ENCODE results near the gene TVP23C.

The TVP23C gene

GRCh38 chr17:15494821-15495220 is 68.5 kb downstream of the TVP23C start:
- no peak for DNase-seq

GRCh38 chr17:15493693-15494035 is 69.6 kb downstream of the TVP23C start:
- DNase-seq = no peak

- DNase-seq = no peak
Measured at GRCh38 chr17:15492791-15493692, 70.2 kb downstream of the TVP23C start.

GRCh38 chr17:15492186-15492585 is 71.1 kb downstream of the TVP23C start:
- no peak for DNase-seq

GRCh38 chr17:15490634-15491261 is 72.5 kb downstream of the TVP23C start:
- peak; percentile 62 for DNase-seq

- no peak for DNase-seq
Measured at GRCh38 chr17:15488557-15488956, 74.7 kb downstream of the TVP23C start.

GRCh38 chr17:15485045-15485444 is 78.2 kb downstream of the TVP23C start:
- no peak for DNase-seq

GRCh38 chr17:15483431-15483830 is 79.9 kb downstream of the TVP23C start:
- DNase-seq = no peak

GRCh38 chr17:15482476-15482875 is 80.8 kb downstream of the TVP23C start:
- DNase-seq = no peak

GRCh38 chr17:15481481-15481880 is 81.8 kb downstream of the TVP23C start:
- DNase-seq = no peak

GRCh38 chr17:15480204-15480603 is 83.1 kb downstream of the TVP23C start:
- no peak for DNase-seq

GRCh38 chr17:15479703-15480102 is 83.6 kb downstream of the TVP23C start:
- DNase-seq = no peak

GRCh38 chr17:15478845-15479244 is 84.4 kb downstream of the TVP23C start:
- DNase-seq = no peak

GRCh38 chr17:15475631-15476354 is 87.5 kb downstream of the TVP23C start:
- DNase-seq = no peak

- no peak for DNase-seq
Measured at GRCh38 chr17:15472891-15473290, 90.4 kb downstream of the TVP23C start.

- DNase-seq = no peak
Measured at GRCh38 chr17:15470536-15470935, 92.7 kb downstream of the TVP23C start.

- peak; percentile 59 for DNase-seq
Measured at GRCh38 chr17:15469260-15469659, 94.0 kb downstream of the TVP23C start.

- DNase-seq = no peak
Measured at GRCh38 chr17:15468126-15468525, 95.2 kb downstream of the TVP23C start.

- DNase-seq = no peak
Measured at GRCh38 chr17:15467592-15467991, 95.7 kb downstream of the TVP23C start, which contains the start of gene CDRT4. TSS of gene CDRT4 (minus strand) at chr17:15467621. CDS start at chr17:15440238, 27,383 bp downstream.

- DNase-seq = no peak
Measured at GRCh38 chr17:15466131-15466530, 97.2 kb downstream of the TVP23C start.

- DNase-seq = no peak
Measured at GRCh38 chr17:15465045-15465701, 98.1 kb downstream of the TVP23C start.

- DNase-seq = no peak
Measured at GRCh38 chr17:15464231-15464985, 98.9 kb downstream of the TVP23C start.

Measured in femur (tissue), 1 donor.